Right atrium auricular region (tissue), 2 donors: Measurements from ENCODE around the gene AQP10. TPM values are rescaled to one million over a fixed set of nuclear protein-coding genes. Genes with fewer than 3 reads are reported as not detected.
"Not testable (repeated sequence)": the region's sequence is repeated elsewhere in the genome, so short reads cannot be mapped to it uniquely, and the experiment has no call there.

Experiments used
- DNase-seq: peaks from one replicate; pipeline ENCODE4 v3.0.0-alpha.2; 2019; ENCODE audit warnings: low spot score
- H3K27ac ChIP-seq, 2 donors: fragments of 200-600 bp; sonication (generic); 1 replicate in 1 of 2; 2 replicates in 1 of 2; pipeline ENCODE4 v1.5.1; 2016 to 2019
- H3K27me3 ChIP-seq, 2 donors: fragments of 200-600 bp; sonication (generic); one replicate each; pipeline versions ENCODE4 v1.5.1 to v1.6.0; 2017 to 2019
- H3K36me3 ChIP-seq: fragments of 200-600 bp; sonication (generic); one replicate; pipeline ENCODE4 v1.5.1; 2016
- H3K4me1 ChIP-seq, 2 donors: fragments of 200-600 bp; sonication (generic); one replicate each; pipeline versions ENCODE4 v1.5.1 to v1.6.0; 2017 to 2019
- H3K4me3 ChIP-seq, 2 donors: fragments of 200-600 bp; sonication (generic); 1 replicate in 1 of 2; 2 replicates in 1 of 2; pipeline ENCODE4 v1.5.1; 2017 to 2019; ENCODE audit warnings: mild to moderate bottlenecking in 1 of 2, moderate library complexity in 1 of 2
- H3K9me3 ChIP-seq, 2 donors: fragments of 200-600 bp; sonication (generic); one replicate each; pipeline ENCODE4 v1.5.1; 2019
- total RNA-seq, 2 donors: library from RNA; depleted of rRNA; stranded (reverse); fragments of >200 nt; gene quantifications; one replicate each; pipeline ENCODE4 v1.1.0, GENCODE V29; 2016
- TF ChIP-seq, protein P1 (sequence below), 2 donors: fragments of 200-600 bp; sonication (generic); IDR thresholded peaks; one replicate each; pipeline ENCODE4 v1.5.1; 2019; ENCODE audit warnings: antibody characterized with exemption in 2 of 2

The AQP10 gene
- total RNA-seq, 2 donors from 2014 or later, result not detected

DNA sequence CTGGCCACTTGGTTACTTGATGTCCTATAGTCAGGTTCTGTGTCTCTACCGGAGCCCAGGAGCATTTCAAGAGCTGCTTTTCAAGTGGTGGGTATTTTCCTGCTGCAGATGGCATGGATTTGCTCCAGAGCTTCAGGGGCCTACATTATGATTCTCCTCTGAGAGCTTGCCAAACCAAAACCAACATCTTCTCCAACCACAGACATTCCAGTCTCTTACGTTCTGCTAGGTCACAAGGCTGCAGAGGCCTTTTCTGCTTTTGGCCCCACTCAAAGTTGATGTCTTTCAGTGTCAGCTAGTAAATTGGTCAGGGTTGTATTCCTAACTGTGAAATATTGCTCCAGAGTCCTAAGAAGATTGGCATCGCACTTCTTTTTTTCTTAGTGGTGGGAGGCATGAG, 14.7 kb upstream of the AQP10 start:
- no peaks in the 10 kb centered on the region for H3K9me3 ChIP-seq
- DNase-seq, result no peak
- H3K36me3 ChIP-seq, result no peaks in the 10 kb centered on the region
- no peak overlapping the region for H3K4me3 ChIP-seq
- TF ChIP-seq, protein P1, sequence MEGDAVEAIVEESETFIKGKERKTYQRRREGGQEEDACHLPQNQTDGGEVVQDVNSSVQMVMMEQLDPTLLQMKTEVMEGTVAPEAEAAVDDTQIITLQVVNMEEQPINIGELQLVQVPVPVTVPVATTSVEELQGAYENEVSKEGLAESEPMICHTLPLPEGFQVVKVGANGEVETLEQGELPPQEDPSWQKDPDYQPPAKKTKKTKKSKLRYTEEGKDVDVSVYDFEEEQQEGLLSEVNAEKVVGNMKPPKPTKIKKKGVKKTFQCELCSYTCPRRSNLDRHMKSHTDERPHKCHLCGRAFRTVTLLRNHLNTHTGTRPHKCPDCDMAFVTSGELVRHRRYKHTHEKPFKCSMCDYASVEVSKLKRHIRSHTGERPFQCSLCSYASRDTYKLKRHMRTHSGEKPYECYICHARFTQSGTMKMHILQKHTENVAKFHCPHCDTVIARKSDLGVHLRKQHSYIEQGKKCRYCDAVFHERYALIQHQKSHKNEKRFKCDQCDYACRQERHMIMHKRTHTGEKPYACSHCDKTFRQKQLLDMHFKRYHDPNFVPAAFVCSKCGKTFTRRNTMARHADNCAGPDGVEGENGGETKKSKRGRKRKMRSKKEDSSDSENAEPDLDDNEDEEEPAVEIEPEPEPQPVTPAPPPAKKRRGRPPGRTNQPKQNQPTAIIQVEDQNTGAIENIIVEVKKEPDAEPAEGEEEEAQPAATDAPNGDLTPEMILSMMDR (IDR thresholded peaks at IDR 0.05), result no peak
- no peaks in the 10 kb centered on the region for H3K27me3 ChIP-seq
- no peaks in the 10 kb centered on the region for H3K4me1 ChIP-seq
- no peak overlapping the region for H3K27ac ChIP-seq

DNA sequence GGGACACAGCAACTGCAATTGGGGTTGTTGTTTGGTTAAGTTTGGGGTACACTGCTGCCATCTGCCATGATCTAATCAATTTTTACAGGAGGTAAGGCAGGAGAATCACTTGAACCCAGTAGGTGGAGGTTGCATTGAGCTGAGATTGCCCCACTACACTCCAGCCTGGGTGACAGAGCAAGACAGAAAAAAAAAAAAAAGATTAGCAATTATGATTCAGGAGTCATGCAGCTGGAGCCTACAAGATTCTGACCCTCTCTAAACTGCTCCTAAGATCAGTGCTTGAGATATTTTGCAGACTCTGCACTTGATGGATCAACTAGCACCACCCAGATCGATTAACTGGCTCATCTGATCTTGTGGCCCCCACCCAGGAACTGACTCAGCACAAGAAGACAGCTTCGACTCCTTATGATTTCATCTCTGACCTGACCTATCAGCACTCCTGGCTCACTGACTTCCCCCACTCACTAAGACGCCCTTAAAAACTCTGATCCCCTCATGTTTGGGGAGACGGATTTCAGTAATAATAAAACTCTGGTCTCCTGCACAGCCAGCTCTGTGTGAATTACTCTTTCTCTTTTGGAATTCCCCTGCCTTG, 13.1 kb upstream of the AQP10 start:
- not testable (repeated sequence) for H3K27ac ChIP-seq, H3K4me1 ChIP-seq, H3K4me3 ChIP-seq, DNase-seq, H3K9me3 ChIP-seq, H3K27me3 ChIP-seq, H3K36me3 ChIP-seq

DNA sequence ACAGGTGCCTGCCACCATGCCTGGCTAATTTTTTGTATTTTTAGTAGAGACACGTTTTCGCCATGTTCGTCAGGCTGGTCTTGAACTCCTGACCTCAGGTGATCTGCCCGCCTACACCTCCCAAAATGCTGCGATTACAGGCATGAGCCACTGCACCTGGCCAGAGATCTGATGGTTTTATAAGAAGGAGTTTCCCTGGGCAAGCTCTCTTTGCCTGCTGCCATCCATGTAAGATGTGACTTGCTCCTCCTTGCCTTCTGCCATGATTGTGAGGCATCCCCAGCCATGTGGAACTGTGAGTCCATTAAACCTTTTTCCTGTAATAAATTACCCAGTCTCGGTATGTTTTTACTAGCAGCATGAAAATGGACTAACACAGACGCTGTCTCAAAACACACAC, 11.8 kb upstream of the AQP10 start:
- H3K9me3 ChIP-seq, H3K4me3 ChIP-seq, H3K27ac ChIP-seq, H3K4me1 ChIP-seq, H3K27me3 ChIP-seq, H3K36me3 ChIP-seq, DNase-seq: not testable (repeated sequence)

DNA sequence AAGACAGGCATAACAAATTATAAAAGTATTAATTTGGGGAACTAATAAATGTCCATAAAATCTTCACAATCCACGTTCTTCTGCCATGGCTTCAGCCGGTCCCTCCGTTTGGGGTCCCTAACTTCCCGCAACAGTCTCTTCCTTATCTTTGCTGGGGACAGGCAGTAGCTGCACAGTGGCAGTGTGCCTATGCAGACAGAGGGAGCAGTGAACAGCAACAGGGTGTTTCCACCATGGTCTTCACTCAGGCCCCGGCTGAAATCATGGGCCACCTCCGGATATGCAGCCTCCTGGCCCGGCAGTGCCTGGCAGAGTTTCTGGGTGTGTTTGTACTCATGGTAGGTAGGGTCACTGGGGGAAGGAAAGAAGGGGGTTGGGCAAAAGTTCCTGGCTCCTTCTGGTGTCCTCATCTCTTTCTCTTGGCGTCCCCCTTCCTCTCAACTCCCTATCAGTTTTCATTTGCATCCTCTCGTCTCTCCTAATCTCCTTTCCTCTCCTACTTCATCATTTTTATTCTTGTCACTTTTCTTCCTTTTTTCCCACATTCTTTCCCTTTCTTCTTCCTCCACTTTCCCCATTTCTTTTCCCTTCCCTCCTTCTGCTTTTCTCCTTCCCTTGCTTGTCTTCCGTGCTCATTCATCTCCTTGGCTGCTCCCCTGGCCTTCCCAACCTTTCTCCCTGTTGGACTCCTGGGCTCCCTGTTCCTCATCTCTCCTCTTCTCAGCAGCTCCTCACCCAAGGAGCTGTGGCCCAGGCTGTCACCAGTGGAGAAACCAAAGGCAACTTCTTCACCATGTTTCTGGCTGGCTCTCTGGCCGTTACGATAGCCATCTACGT, 8.4 kb upstream of the AQP10 start:
- not testable (repeated sequence) for DNase-seq, H3K4me3 ChIP-seq

DNA sequence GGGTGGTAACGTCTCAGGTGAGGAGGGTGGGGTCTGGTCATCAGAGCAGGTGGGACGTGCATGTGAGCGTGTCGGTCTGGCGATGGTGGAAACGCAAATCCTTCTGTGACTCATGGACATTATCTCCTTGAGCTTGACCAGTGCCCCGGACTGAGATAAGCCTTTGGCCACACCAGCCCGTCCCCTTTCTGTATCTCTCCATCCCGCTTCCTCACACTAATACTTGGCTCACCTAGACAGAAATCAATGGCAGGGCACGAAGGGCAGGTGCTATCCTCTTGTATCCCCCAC, 7.9 kb upstream of the AQP10 start:
- no peaks in the 10 kb centered on the region for H3K27me3 ChIP-seq
- no peaks in the 10 kb centered on the region for H3K36me3 ChIP-seq
- TF ChIP-seq, protein P1 (IDR thresholded peaks at IDR 0.05), result no peak
- no peaks in the 10 kb centered on the region for H3K9me3 ChIP-seq
- no peak overlapping the region for H3K4me3 ChIP-seq
- no peak for DNase-seq
- H3K4me1 ChIP-seq, result no peaks in the 10 kb centered on the region
- no peak overlapping the region for H3K27ac ChIP-seq

More for the DNA sequence above, 8.4 kb upstream of the AQP10 start:
- H3K36me3 ChIP-seq, H3K9me3 ChIP-seq, H3K27ac ChIP-seq, H3K27me3 ChIP-seq, H3K4me1 ChIP-seq: not testable (repeated sequence)

DNA sequence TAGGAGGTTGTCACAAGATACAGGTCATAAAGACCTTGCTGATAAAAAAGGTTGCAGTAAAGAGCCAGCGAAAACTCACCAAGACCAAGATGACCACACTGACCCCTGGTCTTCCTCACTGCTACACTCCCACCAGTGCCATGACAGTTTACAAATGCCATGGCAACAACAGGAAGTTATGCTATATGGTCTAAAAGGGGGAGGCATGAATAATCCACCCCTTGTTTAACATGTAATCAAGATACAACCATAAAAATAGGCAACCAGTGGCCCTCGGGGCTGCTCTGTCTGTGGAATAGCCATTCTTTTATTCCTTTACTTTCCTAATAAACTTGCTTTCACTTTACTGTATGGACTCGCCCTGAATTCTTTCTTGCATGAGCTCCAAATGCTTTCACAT, 6.7 kb upstream of the AQP10 start:
- not testable (repeated sequence) for DNase-seq, H3K27ac ChIP-seq, H3K27me3 ChIP-seq, H3K9me3 ChIP-seq, H3K4me1 ChIP-seq, H3K36me3 ChIP-seq, H3K4me3 ChIP-seq

DNA sequence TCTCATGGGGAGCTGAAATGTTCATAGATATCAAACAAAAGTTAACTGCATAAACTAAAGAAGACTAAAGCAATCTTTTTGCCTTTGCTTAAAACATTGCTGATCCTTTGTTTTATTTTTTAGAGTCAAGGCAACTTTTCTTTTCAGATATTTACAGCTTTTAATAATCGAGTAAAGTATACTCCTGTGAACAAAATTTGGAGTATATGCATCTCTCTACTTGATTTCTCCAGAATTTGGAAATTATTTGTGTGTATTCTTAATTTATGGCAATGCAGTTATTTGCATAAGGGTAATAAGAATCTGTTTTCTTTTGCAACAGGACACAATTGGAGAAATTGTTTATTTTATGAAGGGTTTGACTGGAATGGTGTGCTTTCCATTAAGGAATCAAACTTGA, 4.2 kb upstream of the AQP10 start:
- H3K36me3 ChIP-seq, result no peaks in the 10 kb centered on the region
- H3K4me1 ChIP-seq, result peaks cover 0 to 7% of the 10 kb centered on the region in 2 donors
- no peaks in the 10 kb centered on the region for H3K27me3 ChIP-seq
- no peak overlapping the region for H3K27ac ChIP-seq
- TF ChIP-seq, protein P1 (IDR thresholded peaks at IDR 0.05), result no peak
- no peak overlapping the region for H3K4me3 ChIP-seq
- H3K9me3 ChIP-seq, result no peaks in the 10 kb centered on the region
- DNase-seq, result no peak

DNA sequence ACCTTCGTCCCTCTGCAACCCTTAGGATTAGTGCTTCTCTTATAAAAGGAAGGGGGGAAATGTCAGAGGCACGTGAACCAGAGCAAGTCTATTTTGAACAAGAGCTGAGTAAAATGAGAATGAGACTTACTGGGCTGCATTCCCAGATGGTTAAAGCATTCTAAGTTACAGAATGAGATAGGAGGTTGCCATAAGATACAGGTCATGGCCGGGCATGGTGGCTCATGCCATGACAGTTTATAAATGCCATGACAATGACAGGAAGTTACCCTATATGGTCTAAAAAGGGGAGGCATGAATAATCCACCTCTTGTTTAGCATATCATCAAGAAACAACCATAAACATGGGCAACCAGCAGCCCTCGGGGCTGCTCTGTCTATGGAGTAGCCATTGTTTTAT, 2.5 kb upstream of the AQP10 start:
- H3K9me3 ChIP-seq, result no peaks in the 10 kb centered on the region
- DNase-seq, result no peak
- no peaks in the 10 kb centered on the region for H3K27me3 ChIP-seq
- H3K27ac ChIP-seq, result no peak overlapping the region
- H3K4me3 ChIP-seq, result no peak overlapping the region
- peaks cover 0 to 7% of the 10 kb centered on the region in 2 donors for H3K4me1 ChIP-seq
- TF ChIP-seq, protein P1 (IDR thresholded peaks at IDR 0.05), result no peak
- no peaks in the 10 kb centered on the region for H3K36me3 ChIP-seq

DNA sequence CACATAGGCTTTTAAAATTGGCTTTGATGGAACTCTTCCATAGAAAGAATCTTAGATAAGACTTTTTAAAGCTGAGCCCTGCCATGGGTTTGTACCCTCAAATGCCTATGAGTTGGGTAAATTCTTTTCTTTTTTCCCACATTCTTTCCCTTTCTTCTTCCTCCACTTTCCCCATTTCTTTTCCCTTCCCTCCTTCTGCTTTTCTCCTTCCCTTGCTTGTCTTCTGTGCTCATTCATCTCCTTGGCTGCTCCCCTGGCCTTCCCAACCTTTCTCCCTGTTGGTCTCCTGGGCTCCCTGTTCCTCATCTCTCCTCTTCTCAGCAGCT, 679 bp downstream of the AQP10 start:
- DNase-seq, H3K9me3 ChIP-seq, H3K27ac ChIP-seq: not testable (repeated sequence)

More for the DNA sequence above, 679 bp downstream of the AQP10 start:
- H3K4me1 ChIP-seq, result peaks cover 0 to 14% of the 10 kb centered on the region in 2 donors
- H3K27me3 ChIP-seq, H3K36me3 ChIP-seq, H3K4me3 ChIP-seq: not testable (repeated sequence)
